Measurements from ENCODE around the gene GUCY1B1.
A peak's percentile ranks its signal among the peaks of the same experiment; 100 is the strongest.

Gene GUCY1B1

GRCh38 chr4:155758481-155759371 is at the start of gene GUCY1B1:
Gene GUCY1B1 (plus strand): TSS chr4:155759021. CDS start chr4:155759141, 120 bp downstream.
- peak; percentile 34 to 51 for DNase-seq (ENCODE audit: low read depth in 2 of 2)

DNA sequence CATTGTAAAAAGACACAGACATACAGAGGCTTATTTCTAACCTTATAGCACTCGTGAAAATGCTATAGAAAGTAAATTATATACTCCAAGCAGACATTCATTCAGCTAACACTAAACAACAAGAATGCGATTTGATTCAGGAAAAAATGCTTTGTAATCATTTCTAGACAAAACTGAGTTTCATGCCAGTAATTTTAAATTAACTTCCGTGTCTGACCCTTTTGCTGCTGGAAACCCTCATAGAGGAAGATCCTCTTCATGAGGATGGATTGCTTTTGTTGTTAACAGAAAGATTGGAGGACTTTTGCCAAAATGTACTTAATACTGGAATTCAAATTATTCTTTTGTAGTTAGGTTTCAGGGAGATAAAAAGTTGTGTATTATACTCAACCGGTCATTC is 48.9 kb upstream of the GUCY1B1 start:
- DNase-seq (ENCODE audit: low read depth in 2 of 2), result no peak

GRCh38 chr4:155711556-155711955 is 47.3 kb upstream of the GUCY1B1 start:
- no peak for DNase-seq (ENCODE audit: low read depth in 2 of 2)

DNA sequence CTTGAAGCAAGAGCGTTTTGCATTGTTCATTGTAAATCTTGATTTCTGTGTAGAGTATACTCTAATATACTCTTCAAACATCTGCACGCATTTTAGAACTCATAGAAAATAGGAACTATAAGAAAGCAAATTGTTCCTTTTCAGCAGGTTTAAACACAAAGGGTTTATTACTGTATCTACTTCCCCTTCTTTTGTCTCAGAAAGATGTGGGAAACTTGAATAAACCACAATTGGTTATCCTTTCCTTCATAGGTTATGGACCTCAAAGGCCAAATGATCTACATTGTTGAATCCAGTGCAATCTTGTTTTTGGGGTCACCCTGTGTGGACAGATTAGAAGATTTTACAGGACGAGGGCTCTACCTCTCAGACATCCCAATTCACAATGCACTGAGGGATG is 46.0 kb upstream of the GUCY1B1 start:
- no peak for DNase-seq (ENCODE audit: low read depth in 2 of 2)

GRCh38 chr4:155713911-155714310 is 44.9 kb upstream of the GUCY1B1 start:
- no peak for DNase-seq (ENCODE audit: low read depth in 2 of 2)

DNA sequence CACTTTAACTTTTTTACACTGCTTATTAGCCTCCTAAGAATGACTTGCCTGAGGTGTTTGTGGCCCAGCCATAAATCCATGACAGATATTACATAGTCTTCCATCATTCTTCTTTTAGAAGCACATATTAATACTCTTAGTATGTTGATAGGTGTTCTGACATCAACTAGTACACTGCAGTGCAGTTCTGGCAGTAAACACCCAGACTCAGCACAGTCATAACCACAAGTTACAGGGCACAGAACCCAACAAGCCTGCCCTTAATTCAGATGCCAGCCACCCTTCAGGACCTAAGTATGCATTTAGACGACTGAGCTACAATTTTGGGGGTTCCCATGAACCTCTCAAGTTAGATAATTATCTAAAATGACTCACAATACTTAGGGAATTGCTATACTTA is 36.5 kb upstream of the GUCY1B1 start:
- DNase-seq (ENCODE audit: low read depth in 2 of 2), result no peak

DNA sequence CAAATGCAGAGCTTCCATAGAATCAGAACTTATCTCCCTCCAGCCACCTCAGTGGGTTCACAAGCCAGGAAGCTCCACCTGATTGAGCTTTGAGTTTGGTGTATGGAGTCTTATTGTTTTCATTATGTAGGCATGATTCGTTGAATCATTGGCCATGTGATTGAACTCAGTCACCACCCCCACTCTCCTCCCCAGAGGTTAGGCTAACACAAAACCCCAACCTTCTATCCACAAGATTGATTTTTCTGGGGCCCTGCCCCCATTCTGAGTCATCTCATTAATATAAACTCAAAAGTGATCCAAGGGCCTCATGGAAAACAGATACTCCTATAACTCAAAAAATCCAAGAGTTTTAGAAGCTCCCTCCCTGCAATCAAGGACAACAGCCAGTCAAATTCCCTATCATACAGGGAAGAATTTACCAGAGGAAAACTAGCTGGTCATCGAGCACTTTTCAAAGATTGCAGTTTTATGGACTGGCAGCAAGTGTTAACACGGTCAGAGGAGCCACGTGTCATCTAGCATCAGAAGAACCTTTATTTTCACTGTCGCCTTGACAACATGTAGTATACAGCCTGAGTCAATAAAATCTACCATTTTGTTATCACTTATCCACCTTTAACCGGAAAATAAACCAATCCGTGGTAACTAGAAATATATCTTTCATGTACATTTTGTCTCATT is 35.9 kb upstream of the GUCY1B1 start:
- no peak for DNase-seq (ENCODE audit: low read depth in 2 of 2)

GRCh38 chr4:155724731-155725130 is 34.1 kb upstream of the GUCY1B1 start:
- no peak for DNase-seq (ENCODE audit: low read depth in 2 of 2)

DNA sequence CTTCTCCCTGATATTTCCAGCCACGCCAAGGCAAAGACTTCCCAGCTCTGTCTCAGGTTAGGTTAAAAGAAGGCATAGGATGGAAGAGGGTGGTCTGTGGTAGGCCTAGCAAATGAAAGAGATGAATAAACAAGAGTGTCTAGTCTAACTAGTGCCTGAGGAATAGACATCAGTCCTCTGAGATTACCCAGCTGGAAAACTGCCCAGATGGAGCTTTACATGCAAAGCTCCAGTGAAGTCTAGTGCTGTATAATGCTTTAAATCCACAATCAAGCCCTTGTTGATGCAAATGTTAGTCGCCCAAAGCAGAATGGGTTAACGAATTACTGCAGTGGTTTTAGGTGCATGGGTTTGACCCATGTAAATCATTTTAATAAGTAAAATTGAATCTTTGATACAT is 24.8 kb upstream of the GUCY1B1 start:
- no peak for DNase-seq (ENCODE audit: low read depth in 2 of 2)

GRCh38 chr4:155734951-155735350 is 23.9 kb upstream of the GUCY1B1 start:
- DNase-seq (ENCODE audit: low read depth in 2 of 2), result no peak

GRCh38 chr4:155735496-155735895 is 23.3 kb upstream of the GUCY1B1 start:
- no peak for DNase-seq (ENCODE audit: low read depth in 2 of 2)

- no peak for DNase-seq (ENCODE audit: low read depth in 2 of 2)
Measured at GRCh38 chr4:155738548-155738947, 20.3 kb upstream of the GUCY1B1 start.

DNA sequence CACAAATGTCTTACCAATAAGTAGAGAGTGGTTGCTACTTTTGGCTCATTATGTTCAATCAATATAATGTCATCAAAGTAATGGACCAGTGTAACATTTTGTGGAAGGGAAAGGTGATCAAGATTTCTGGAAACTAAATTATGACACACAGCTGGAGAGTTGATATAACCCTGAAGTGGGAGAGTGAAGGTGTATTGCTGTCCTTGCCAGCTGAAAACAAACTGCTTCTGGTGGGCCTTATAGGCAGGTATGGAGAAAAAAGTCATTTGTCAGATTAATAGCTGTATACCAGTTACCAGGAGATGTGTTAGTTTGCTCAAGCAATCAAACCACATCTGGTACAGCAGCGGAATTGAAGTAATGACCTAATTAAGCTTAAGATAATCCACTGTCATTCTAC is 17.3 kb upstream of the GUCY1B1 start:
- no peak for DNase-seq (ENCODE audit: low read depth in 2 of 2)

GRCh38 chr4:155742310-155743015 is 16.4 kb upstream of the GUCY1B1 start:
- no peak for DNase-seq (ENCODE audit: low read depth in 2 of 2)

DNA sequence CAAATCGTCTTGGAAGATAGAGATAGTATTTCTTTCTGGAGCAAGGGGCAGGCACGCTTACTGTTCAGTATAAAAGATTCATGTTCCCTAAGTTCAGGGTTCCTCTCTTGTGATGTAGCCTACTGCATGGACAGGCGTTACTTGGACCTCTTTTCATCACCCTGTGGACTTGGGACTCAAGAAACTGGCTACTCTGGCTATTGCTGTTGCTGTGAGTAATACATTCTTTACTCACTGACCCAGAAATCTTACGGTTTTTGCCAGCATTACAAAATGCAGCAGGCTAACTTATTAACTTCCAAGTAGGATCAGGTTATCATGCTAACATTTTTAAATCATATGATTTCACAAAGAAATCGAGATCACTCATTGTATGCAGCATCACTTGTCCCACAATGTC is 12.8 kb upstream of the GUCY1B1 start:
- no peak for DNase-seq (ENCODE audit: low read depth in 2 of 2)

DNA sequence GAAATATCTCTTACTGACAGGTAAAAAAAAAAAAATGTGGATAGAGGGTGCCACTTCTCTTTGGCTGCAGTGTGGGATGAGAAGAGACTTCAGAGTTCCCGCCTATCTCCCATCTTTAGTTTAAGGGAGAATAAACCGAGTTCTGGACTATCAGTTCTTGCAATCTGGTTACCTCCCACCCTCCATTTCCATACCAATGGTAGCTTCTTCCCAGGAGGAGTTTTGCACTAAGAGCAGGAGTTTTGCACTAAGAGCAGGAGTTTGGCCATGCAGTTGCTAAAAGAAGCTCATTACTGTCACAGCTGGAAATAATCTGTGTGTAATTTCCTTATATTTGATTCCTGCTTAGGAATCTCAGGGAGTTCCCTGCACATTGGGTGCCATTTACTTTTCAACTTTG is 10.8 kb upstream of the GUCY1B1 start:
- DNase-seq (ENCODE audit: low read depth in 2 of 2), result no peak

DNA sequence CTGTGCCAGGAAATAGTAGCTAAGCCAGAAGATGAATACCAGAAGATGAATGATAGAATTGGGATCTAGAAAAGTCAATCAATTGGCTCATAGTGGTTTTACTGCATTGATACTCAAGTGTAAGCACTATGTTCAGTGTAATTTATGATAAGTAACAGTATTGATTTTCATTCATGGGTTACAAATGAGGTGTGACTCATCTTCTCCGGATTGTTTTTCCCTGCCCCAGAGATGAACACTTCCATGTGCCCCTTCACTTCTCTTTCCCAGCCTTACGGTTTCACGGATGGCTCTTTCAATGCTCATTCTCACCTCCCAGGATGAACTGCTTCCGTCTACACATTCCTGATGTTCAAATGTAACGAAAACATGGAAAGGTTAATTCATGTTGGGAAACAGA is 9.8 kb upstream of the GUCY1B1 start:
- no peak for DNase-seq (ENCODE audit: low read depth in 2 of 2)

- DNase-seq (ENCODE audit: low read depth in 2 of 2), result no peak
Measured at GRCh38 chr4:155751569-155751968, 7.3 kb upstream of the GUCY1B1 start.

DNA sequence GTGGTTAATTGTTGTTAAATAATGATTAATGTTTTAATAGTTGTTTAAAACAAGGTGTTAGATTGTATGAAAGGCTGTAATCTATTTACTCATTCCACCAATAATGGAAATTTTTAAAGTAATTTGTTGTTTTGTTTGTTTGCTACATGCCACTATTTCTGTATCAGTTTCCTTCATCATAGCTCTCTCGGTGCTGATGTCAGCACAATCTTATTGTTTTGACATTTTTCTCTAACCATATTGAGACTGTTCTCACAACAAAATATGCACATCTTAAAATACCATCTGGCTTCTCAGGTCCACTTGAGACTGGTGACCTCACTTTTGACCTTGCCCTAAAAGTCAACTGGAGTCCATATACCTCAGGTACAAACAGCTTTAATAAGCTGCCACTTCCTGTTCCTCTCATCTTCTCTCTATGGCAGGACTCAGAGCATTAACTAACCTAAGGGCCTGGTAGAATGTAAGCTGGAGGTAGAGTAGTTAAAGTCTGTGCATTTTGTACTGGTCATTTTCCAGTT is 1.0 kb upstream of the GUCY1B1 start:
- DNase-seq (ENCODE audit: low read depth in 2 of 2), result no peak

DNA sequence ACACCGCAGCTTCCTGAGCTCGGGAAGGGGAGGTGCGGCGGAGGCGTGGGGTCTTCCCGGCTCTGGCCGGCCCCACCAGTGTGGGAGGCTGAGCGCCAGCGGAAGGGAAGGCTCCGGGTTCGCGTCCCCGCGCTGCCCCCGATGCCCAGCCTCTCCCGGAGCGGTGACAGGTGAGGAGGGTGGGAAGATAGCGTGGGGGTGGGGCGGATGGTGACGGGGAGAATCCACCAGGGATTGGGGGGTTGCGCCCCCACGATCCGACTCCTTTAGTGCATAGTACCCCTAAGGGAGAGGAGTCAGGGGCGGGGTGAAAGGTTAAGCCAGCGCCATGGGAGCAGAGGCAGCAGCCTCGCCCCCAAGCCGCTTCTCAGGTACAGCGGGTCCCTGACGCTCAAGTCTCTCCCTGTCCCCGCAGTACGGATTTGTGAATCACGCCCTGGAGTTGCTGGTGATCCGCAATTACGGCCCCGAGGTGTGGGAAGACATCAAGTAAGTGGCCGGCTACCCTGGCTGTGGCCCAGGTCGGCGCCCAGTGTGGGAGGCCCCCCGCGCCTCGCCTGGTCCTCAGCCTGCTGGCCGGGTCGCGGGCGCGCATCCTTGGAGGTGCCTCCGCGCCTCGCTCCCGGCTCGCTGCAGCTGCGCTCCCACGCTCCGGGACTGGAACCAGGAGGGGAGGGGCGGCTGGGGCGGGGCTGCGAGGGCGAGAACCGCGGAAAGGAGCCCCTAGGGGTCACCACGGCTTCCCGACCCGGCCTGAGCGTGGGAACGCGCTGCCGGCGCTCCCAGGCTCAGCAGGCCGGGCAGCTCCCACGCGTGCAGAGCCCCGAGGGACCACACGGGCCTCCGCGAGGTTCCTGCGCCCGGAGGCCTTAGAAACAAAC is 791 bp downstream of the GUCY1B1 start:
- no peak for DNase-seq (ENCODE audit: low read depth in 2 of 2)

DNA sequence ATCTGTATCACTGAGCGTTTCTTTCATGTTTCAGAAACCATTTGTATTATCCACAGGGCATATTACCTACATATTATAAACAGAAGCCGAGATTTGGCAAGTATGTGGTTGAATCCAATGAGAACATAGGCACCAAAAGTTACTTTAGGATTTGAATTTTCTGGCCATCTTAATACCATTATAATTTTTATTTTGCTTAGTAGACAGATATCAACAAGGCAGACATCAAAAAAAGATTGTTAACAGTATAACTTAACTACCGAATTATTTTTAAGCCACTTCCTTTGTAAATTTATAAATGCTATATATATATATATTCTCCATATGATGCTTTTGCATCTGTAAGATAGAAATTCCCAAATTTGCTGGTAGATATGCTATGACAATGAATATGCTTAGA is 2.2 kb downstream of the GUCY1B1 start:
- no peak for DNase-seq (ENCODE audit: low read depth in 2 of 2)

All from stimulated activated CD4-positive, alpha-beta T cell treated with anti-CD3 and anti-CD28 coated beads, Interleukin-1b, Interleukin-23, amount 100 ng/mL, for 4 hours (primary cell).